ENCODE data around the gene ATOSA.
A peak's percentile ranks its signal among the peaks of the same experiment; 100 is the strongest.

Gene ATOSA

DNA sequence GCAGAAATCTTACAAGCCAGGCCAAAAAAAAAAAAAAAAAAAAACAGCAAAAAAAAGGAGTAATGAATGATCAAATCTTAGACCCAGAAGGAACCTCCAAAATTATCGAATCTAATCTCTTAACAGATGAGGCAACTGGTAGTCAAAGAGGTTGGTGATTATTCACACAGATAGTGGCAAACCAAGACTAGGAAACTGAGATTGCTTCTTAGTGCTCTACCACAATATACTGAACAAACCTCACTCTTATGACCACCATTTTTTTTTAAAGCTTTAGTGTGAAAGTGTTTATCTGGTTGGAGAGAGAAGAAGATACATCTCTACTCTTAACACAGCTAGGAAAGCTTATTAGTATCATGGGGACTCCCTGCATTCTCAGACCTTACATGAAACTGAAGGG is 17.3 kb downstream of the ATOSA start:
- Mint-ChIP-seq H3K9me3 (no peaks in the 10 kb centered on the region), H3K36me3 (ENCODE audit: insufficient read depth) (peaks cover 62% of the 10 kb centered on the region), H3K27ac (ENCODE audit: low read depth) (peak overlapping the region; percentile 46), H3K27me3 (no peaks in the 10 kb centered on the region), H3K4me3 (peak overlapping the region; percentile 37), H3K4me1 (peaks cover 45% of the 10 kb centered on the region)
- ATAC-seq (replicated peaks; ENCODE audit: extremely low read depth, poor library complexity, severe bottlenecking) (peak; percentile 47), DNase-seq (ENCODE audit: low spot score in 2 of 2) (no peak)

DNA sequence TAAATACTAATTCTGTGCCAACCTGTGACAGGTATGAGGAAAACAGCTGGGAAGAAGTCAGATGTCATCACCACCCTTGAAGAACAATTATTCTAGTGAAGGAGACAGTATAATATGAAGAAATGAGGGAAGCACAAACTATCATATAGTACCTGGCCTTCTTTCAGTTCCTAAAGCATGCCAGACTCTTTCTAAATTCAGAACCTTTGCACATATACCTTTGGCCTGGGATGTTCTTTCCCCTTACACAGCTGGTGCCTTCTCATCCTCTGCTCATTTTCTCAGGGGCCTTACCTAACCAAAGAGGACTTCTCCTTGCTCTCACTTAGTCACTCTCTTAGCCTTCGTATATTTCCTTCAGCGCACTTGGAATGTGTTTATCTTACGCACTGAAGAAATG is 19.0 kb downstream of the ATOSA start:
- DNase-seq (ENCODE audit: low spot score in 2 of 2) (no peak), ATAC-seq (replicated peaks; ENCODE audit: extremely low read depth, poor library complexity, severe bottlenecking) (no peak)
- H3K4me1 Mint-ChIP-seq: peaks cover 35% of the 10 kb centered on the region
- no peaks in the 10 kb centered on the region for H3K9me3 Mint-ChIP-seq
- peaks cover 54% of the 10 kb centered on the region for H3K36me3 Mint-ChIP-seq (ENCODE audit: insufficient read depth)
- no peak overlapping the region for H3K27ac Mint-ChIP-seq (ENCODE audit: low read depth)
- no peak overlapping the region for H3K4me3 Mint-ChIP-seq
- H3K27me3 Mint-ChIP-seq: no peaks in the 10 kb centered on the region

DNA sequence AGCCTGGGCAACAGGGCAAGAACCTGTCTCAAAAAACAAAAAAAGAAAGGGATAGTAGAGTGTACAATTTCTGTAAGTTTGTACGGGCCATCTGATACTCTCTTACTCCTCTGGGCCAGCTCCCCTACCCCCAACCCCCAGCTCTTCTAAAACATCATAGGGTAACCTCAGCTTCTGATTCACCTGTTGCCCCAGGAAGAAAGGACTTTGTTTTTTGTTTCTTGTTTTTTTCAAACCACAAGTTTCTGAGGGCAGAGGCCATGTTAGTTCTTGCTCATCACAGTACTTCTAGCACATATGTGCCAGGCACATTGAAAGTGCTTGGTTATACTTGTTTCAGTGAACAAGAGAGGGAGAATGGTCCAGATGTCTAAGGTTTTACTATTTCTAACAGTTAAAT is 20.2 kb downstream of the ATOSA start:
- peaks cover 40% of the 10 kb centered on the region for H3K4me1 Mint-ChIP-seq
- H3K36me3 Mint-ChIP-seq (ENCODE audit: insufficient read depth): peaks cover 54% of the 10 kb centered on the region
- ATAC-seq (replicated peaks; ENCODE audit: extremely low read depth, poor library complexity, severe bottlenecking) (peak; percentile 59), DNase-seq (ENCODE audit: low spot score in 2 of 2) (no peak)
- H3K4me3 Mint-ChIP-seq: no peak overlapping the region
- no peaks in the 10 kb centered on the region for H3K27me3 Mint-ChIP-seq
- peak overlapping the region; percentile 82 for H3K27ac Mint-ChIP-seq (ENCODE audit: low read depth)
- no peaks in the 10 kb centered on the region for H3K9me3 Mint-ChIP-seq

DNA sequence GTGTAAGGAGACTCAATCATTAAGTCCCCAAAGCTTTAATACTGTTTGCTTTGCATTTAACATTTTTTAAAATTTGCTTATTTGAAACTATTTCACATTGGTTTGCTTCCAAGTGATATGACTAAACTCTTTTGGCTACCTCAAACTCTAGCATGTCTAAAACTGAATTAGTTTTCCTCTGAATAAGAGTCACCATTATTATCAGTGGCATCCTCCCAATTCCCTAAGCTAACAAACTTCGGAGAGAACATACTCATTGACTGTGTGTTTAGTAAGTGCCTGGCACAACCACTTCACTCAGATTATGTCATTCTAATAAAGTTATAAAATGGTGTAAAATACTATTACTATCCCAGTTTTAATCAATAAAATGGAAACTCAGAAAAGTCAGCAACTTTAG is 21.9 kb downstream of the ATOSA start:
- Mint-ChIP-seq H3K4me3 (no peak overlapping the region), H3K36me3 (ENCODE audit: insufficient read depth) (peaks cover 47% of the 10 kb centered on the region), H3K27me3 (no peaks in the 10 kb centered on the region), H3K4me1 (peaks cover 39% of the 10 kb centered on the region), H3K9me3 (no peaks in the 10 kb centered on the region), H3K27ac (ENCODE audit: low read depth) (no peak overlapping the region)
- ATAC-seq (replicated peaks; ENCODE audit: extremely low read depth, poor library complexity, severe bottlenecking) (no peak), DNase-seq (ENCODE audit: low spot score in 2 of 2) (no peak)

DNA sequence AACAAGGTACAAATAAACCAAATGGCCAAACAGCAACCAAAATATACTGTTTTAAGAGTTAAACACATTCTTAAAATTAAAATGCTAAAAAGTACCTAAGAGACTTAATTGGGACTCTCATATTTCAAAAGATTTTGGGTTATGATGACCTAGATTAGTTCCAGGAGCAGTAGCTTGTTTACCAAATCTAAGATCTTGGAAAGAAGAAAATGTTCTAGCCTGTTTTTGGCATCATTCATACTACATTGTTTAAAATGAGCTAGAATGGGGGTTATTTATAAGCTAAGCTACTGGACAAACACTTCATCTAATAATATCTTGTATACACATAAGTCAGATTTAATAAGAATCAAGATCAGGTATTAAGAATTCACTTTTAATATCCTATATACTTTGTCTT is 22.8 kb downstream of the ATOSA start:
- ATAC-seq (replicated peaks; ENCODE audit: extremely low read depth, poor library complexity, severe bottlenecking): no peak
- DNase-seq (ENCODE audit: low spot score in 2 of 2): no peak
- H3K4me3 Mint-ChIP-seq: no peak overlapping the region
- no peaks in the 10 kb centered on the region for H3K9me3 Mint-ChIP-seq
- no peaks in the 10 kb centered on the region for H3K27me3 Mint-ChIP-seq
- peaks cover 39% of the 10 kb centered on the region for H3K4me1 Mint-ChIP-seq
- peaks cover 37% of the 10 kb centered on the region for H3K36me3 Mint-ChIP-seq (ENCODE audit: insufficient read depth)
- H3K27ac Mint-ChIP-seq (ENCODE audit: low read depth): no peak overlapping the region

DNA sequence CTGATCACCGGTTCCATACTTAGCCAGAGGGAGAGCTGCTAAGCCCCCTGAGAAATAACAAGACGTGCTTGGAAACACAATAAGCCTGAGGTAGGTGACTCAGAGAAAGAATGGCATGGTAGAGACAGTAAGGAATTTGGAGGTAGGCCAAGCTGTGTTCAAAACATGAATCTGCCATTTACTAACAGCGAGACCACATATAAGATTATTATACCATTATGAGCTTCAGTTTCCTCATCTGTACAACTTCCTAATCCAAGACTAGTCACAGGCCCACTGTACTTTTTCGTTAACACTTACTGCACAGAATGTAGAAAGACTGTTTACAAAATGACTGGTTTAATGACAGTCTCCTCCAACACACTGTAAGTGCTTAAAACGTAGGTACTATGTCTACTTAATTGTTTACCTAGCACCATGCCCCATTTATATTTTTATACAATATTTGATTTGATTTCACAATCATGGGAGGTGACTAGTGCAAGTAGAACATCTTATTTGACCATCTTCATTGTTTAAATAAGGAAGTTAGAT is 25.7 kb downstream of the ATOSA start:
- peaks cover 24% of the 10 kb centered on the region for H3K4me1 Mint-ChIP-seq
- peaks cover 24% of the 10 kb centered on the region for H3K36me3 Mint-ChIP-seq (ENCODE audit: insufficient read depth)
- H3K27ac Mint-ChIP-seq (ENCODE audit: low read depth): peak overlapping the region; percentile 61

DNA sequence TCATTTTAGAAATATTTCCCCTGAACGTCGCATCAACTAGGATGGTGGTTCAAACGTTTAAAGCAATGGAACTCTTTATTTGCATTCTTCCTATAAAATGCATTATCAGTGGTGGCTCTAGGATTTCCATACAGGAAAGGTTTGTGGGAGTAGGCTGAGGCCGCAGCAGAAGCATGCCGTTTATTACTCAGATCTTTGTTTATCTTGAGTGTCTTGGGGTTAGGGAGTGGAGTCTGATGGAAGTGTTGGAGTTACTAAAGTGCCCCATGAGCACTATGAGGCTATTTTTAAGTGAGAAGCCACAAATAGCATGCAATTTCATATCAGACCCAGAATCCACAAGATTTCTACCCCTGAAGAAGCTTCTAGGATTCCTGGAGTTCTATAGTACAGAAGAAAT is 26.2 kb downstream of the ATOSA start:
- DNase-seq (ENCODE audit: low spot score in 2 of 2) (no peak), ATAC-seq (replicated peaks; ENCODE audit: extremely low read depth, poor library complexity, severe bottlenecking) (no peak)
- peaks cover 20% of the 10 kb centered on the region for H3K4me1 Mint-ChIP-seq
- H3K36me3 Mint-ChIP-seq (ENCODE audit: insufficient read depth): peaks cover 21% of the 10 kb centered on the region
- no peaks in the 10 kb centered on the region for H3K27me3 Mint-ChIP-seq
- H3K9me3 Mint-ChIP-seq: no peaks in the 10 kb centered on the region
- peak overlapping the region; percentile 61 for H3K27ac Mint-ChIP-seq (ENCODE audit: low read depth)
- no peak overlapping the region for H3K4me3 Mint-ChIP-seq

More for the DNA sequence above, 25.7 kb downstream of the ATOSA start:
- H3K9me3 Mint-ChIP-seq: no peaks in the 10 kb centered on the region
- no peak overlapping the region for H3K4me3 Mint-ChIP-seq
- no peak for DNase-seq (ENCODE audit: low spot score in 2 of 2)
- no peak for ATAC-seq (replicated peaks; ENCODE audit: extremely low read depth, poor library complexity, severe bottlenecking)
- no peaks in the 10 kb centered on the region for H3K27me3 Mint-ChIP-seq

DNA sequence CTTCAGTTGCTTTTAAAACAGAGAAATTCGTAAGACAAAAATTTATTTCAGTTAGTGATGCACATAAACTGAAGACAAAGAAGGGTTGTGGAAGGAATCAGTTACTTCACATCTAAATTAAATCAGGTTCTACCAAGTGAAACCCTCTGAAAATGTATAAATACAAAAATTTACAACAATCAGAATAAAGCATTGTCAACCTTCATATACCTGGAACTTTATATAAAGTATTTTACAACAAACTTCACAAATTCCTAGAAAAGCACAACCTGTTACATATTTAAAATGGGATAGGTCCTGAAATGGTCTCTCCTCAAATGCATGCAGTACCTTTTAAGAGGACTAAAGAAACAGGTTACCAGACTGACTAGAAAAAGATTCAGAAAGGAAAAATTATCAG is 26.9 kb downstream of the ATOSA start:
- H3K4me3 Mint-ChIP-seq: no peak overlapping the region
- DNase-seq (ENCODE audit: low spot score in 2 of 2): no peak
- peak overlapping the region; percentile 85 for H3K27ac Mint-ChIP-seq (ENCODE audit: low read depth)
- H3K9me3 Mint-ChIP-seq: no peaks in the 10 kb centered on the region
- H3K4me1 Mint-ChIP-seq: peaks cover 25% of the 10 kb centered on the region
- H3K27me3 Mint-ChIP-seq: no peaks in the 10 kb centered on the region
- peaks cover 20% of the 10 kb centered on the region for H3K36me3 Mint-ChIP-seq (ENCODE audit: insufficient read depth)
- no peak for ATAC-seq (replicated peaks; ENCODE audit: extremely low read depth, poor library complexity, severe bottlenecking)

DNA sequence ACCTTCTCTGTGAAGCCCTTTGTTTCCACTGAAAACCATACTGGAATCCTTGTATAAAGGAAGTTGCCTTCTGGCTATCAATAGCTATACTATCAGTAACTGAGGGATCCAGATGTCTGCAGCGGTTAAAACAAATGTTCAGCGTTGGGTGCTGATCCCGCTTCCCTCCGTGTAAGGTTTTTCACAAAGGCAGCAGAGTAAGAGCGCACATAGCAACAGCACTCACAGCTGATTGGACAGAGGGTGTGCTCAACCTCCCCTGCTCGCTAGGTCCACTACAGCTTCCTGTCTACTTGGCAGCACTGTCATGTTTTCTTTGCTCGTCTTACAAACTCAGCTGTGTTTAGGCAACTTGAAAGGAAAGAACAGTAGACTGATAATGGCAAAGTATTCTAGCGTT is 27.3 kb downstream of the ATOSA start:
- no peaks in the 10 kb centered on the region for H3K27me3 Mint-ChIP-seq
- H3K4me1 Mint-ChIP-seq: peaks cover 25% of the 10 kb centered on the region
- ATAC-seq (replicated peaks; ENCODE audit: extremely low read depth, poor library complexity, severe bottlenecking) (peak; percentile 98), DNase-seq (ENCODE audit: low spot score in 2 of 2) (peak in 1 of 2 donors; percentile 19)
- H3K36me3 Mint-ChIP-seq (ENCODE audit: insufficient read depth): peaks cover 18% of the 10 kb centered on the region
- no peaks in the 10 kb centered on the region for H3K9me3 Mint-ChIP-seq
- H3K27ac Mint-ChIP-seq (ENCODE audit: low read depth): peak overlapping the region; percentile 85
- H3K4me3 Mint-ChIP-seq: peak overlapping the region; percentile 7

DNA sequence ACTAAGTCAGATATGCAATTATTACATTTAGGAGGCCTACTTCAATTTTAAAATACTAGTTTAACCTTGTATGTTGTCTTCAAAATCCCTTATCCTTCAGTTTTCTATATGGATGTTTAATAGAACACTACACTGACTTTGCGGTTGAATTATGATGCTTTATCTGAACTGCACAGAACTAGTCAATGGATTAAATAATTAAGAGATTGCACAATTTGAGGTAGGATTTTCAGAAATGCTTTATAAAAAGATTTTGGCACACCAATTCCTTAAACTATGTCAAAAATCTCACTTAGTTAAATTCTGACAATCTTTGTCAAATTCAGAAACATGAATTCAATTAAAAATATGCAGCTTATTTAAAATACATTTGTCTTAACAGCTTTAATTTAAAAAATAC is 28.1 kb downstream of the ATOSA start:
- H3K27ac Mint-ChIP-seq (ENCODE audit: low read depth): peak overlapping the region; percentile 85
- peaks cover 20% of the 10 kb centered on the region for H3K36me3 Mint-ChIP-seq (ENCODE audit: insufficient read depth)

DNA sequence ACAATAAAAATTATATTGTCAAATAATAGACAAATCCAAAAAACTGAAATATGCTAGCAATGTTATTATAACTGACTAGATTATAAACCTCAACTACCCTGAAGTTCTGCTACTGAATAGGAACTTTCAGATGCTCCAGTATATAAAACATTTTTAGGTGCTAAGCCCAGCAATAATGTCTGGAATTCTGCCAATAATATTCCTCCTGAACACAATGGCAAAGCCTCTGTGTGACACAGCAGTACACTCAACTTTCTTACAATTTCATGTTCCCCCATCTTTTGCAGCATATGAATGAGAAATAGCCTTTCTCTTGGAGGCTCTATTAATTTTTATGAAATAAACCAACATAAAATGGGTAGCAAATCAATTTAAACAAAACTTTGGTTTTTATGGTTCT is 29.5 kb downstream of the ATOSA start:
- DNase-seq (ENCODE audit: low spot score in 2 of 2): no peak
- no peak for ATAC-seq (replicated peaks; ENCODE audit: extremely low read depth, poor library complexity, severe bottlenecking)
- H3K27ac Mint-ChIP-seq (ENCODE audit: low read depth): no peak overlapping the region
- peaks cover 15% of the 10 kb centered on the region for H3K36me3 Mint-ChIP-seq (ENCODE audit: insufficient read depth)
- H3K9me3 Mint-ChIP-seq: no peaks in the 10 kb centered on the region
- no peaks in the 10 kb centered on the region for H3K27me3 Mint-ChIP-seq
- no peak overlapping the region for H3K4me3 Mint-ChIP-seq
- H3K4me1 Mint-ChIP-seq: peaks cover 21% of the 10 kb centered on the region

More for the DNA sequence above, 28.1 kb downstream of the ATOSA start:
- ATAC-seq (replicated peaks; ENCODE audit: extremely low read depth, poor library complexity, severe bottlenecking) (no peak), DNase-seq (ENCODE audit: low spot score in 2 of 2) (no peak)
- H3K4me1 Mint-ChIP-seq: peaks cover 25% of the 10 kb centered on the region
- H3K4me3 Mint-ChIP-seq: peak overlapping the region; percentile 7
- no peaks in the 10 kb centered on the region for H3K9me3 Mint-ChIP-seq
- no peaks in the 10 kb centered on the region for H3K27me3 Mint-ChIP-seq

DNA sequence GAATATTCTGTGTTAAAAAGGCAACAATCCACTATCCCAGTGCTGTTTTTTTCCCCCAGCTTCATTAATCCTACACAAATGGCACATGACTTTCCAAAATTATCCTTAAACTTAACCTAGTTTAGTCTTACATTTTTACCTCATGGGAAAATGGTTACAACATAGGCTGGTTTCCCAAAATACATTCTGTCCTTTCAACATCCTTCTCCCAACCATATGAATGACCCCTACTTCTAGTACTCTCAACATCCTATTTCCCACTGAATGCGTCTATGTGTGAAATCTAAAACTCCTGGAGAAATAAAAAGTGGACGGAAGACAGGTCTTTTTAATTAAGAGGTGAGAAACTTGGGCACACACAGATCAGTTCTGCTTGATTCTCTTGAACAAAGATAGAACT is 33.3 kb downstream of the ATOSA start:
- Mint-ChIP-seq H3K4me1 (peaks cover 21% of the 10 kb centered on the region), H3K27ac (ENCODE audit: low read depth) (no peak overlapping the region)
- DNase-seq (ENCODE audit: low spot score in 2 of 2): no peak

DNA sequence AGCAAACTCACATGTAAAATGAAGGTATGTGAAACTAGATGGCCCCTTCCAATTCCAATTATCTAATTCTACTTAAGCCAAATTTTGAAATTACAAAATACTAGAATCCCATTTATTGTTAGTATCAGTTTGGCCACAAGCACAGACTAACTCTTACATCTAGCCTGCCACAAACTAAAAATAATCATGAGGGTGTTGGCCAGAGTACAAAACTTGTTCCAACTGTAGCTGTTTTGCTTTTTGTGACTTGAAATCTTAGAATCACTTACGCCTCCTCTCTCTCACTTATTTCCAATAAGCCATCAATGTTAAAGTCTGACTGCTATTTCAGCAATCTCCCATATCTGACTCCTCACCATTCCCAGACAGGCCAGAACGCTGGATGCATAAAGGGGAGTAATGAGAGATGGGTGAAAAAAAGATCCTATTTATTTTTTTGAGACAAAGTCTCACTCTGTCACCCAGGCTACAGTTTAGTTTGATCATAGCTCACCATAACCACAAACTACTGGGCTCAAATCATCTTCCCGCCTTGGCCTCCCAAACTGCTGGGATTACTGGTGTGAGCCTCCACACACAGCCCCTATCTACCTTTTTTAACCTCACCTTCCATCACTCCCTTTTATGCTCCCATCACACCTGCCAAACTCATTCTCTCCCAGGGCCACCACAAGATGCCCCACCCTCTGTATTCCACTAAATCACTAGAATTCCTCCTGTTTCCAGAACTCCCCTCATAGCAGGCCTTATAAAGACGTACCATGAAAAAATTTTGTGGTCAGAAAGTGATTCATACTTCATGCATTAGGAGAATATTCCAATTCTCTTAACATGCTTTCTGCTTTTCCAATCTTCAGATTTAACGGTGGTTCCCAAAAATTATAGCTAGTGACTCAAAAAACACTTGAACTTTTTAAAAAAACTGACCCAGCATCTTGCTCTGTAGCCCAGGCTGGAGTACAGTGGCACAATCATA is 36.5 kb downstream of the ATOSA start:
- peaks cover 25% of the 10 kb centered on the region for H3K36me3 Mint-ChIP-seq (ENCODE audit: insufficient read depth)
- no peak overlapping the region for H3K4me3 Mint-ChIP-seq
- H3K9me3 Mint-ChIP-seq: no peaks in the 10 kb centered on the region
- peaks cover 17% of the 10 kb centered on the region for H3K4me1 Mint-ChIP-seq
- ATAC-seq (replicated peaks; ENCODE audit: extremely low read depth, poor library complexity, severe bottlenecking) (no peak), DNase-seq (ENCODE audit: low spot score in 2 of 2) (no peak)
- peak overlapping the region; percentile 9 for H3K27ac Mint-ChIP-seq (ENCODE audit: low read depth)
- H3K27me3 Mint-ChIP-seq: no peaks in the 10 kb centered on the region

More for the DNA sequence above, 33.3 kb downstream of the ATOSA start:
- no peak for ATAC-seq (replicated peaks; ENCODE audit: extremely low read depth, poor library complexity, severe bottlenecking)
- H3K27me3 Mint-ChIP-seq: no peaks in the 10 kb centered on the region
- H3K4me3 Mint-ChIP-seq: no peak overlapping the region
- H3K9me3 Mint-ChIP-seq: no peaks in the 10 kb centered on the region
- peaks cover 22% of the 10 kb centered on the region for H3K36me3 Mint-ChIP-seq (ENCODE audit: insufficient read depth)
